Embryonic facial prominence (tissue), 1 donor: Measurements from ENCODE around the gene FOXP3.
A peak's percentile ranks its signal among the peaks of the same experiment; 100 is the strongest.
"Not testable (repeated sequence)": the region's sequence is repeated elsewhere in the genome, so short reads cannot be mapped to it uniquely, and the experiment has no call there.

Source experiments
- DNase-seq: peaks from one replicate; pipeline ENCODE4 v3.0.0-alpha.2; 2016; ENCODE audit errors: extremely low spot score

FOXP3 gene

GRCh38 chrX:49264460-49264859, at the start of gene FOXP3:
Gene FOXP3, minus strand, starts transcription at chrX:49264710. Its CDS starts 6,205 bp downstream, at chrX:49258505.
- no peak for DNase-seq

GRCh38 chrX:49312176-49312575, 47.7 kb upstream of the FOXP3 start:
- no peak for DNase-seq

GRCh38 chrX:49310371-49310770, 45.9 kb upstream of the FOXP3 start:
- no peak for DNase-seq

GRCh38 chrX:49309401-49309981, 45.0 kb upstream of the FOXP3 start:
- DNase-seq: peak; percentile 5

GRCh38 chrX:49308604-49309269, 44.2 kb upstream of the FOXP3 start:
- no peak for DNase-seq

GRCh38 chrX:49307775-49308174, 43.3 kb upstream of the FOXP3 start:
- DNase-seq: not testable (repeated sequence)

- no peak for DNase-seq
Observed at GRCh38 chrX:49303346-49303745, 38.8 kb upstream of the FOXP3 start, which contains the start of gene GAGE10. Gene GAGE10, plus strand, starts transcription at chrX:49303646. Its CDS starts 1,214 bp downstream, at chrX:49304860.

GRCh38 chrX:49300703-49301102, 36.2 kb upstream of the FOXP3 start:
- DNase-seq: no peak

GRCh38 chrX:49299293-49299692, 34.8 kb upstream of the FOXP3 start:
- DNase-seq: not testable (repeated sequence)

GRCh38 chrX:49292400-49293362, 28.2 kb upstream of the FOXP3 start:
- DNase-seq: no peak

- no peak for DNase-seq
Observed at GRCh38 chrX:49291615-49292337, 27.3 kb upstream of the FOXP3 start.

- DNase-seq: no peak
Observed at GRCh38 chrX:49290215-49290614, 25.7 kb upstream of the FOXP3 start.

- no peak for DNase-seq
Observed at GRCh38 chrX:49287665-49288064, 23.2 kb upstream of the FOXP3 start.

GRCh38 chrX:49286581-49286980, 22.1 kb upstream of the FOXP3 start:
- no peak for DNase-seq

GRCh38 chrX:49286136-49286535, 21.6 kb upstream of the FOXP3 start:
- no peak for DNase-seq

GRCh38 chrX:49284212-49284611, 19.7 kb upstream of the FOXP3 start:
- DNase-seq: no peak

- no peak for DNase-seq
Observed at GRCh38 chrX:49282647-49283011, 18.1 kb upstream of the FOXP3 start.

- DNase-seq: no peak
Observed at GRCh38 chrX:49278081-49278480, 13.6 kb upstream of the FOXP3 start.

GRCh38 chrX:49277535-49277830, 13.0 kb upstream of the FOXP3 start:
- DNase-seq: no peak

GRCh38 chrX:49276671-49277534, 12.4 kb upstream of the FOXP3 start:
- no peak for DNase-seq

GRCh38 chrX:49276207-49276606, 11.7 kb upstream of the FOXP3 start:
- DNase-seq: no peak
